Dendritic cell treated with granulocyte-macrophage colony-stimulating factor and Interleukin-4, amounts not matched to agents 40 ng/mL and 50 ng/mL, for 4 days (primary cell): ENCODE measurements around the gene FAM114A1.
"Not testable (repeated sequence)": the region's sequence is repeated elsewhere in the genome, so short reads cannot be mapped to it uniquely, and the experiment has no call there.

Source experiments
- H3K27ac Mint-ChIP-seq: one replicate; pipeline ENCODE4 v1.8.0; 2022; ENCODE audit warnings: mild to moderate bottlenecking, mixed read lengths
- H3K27me3 Mint-ChIP-seq: one replicate; pipeline ENCODE4 v1.8.0; 2022; ENCODE audit warnings: mild to moderate bottlenecking, mixed read lengths
- H3K36me3 Mint-ChIP-seq: one replicate; pipeline ENCODE4 v1.8.0; 2022; ENCODE audit warnings: low read depth, mixed read lengths
- H3K4me1 Mint-ChIP-seq: one replicate; pipeline ENCODE4 v1.8.0; 2022; ENCODE audit warnings: low read depth, mixed read lengths
- H3K4me3 Mint-ChIP-seq: one replicate; pipeline ENCODE4 v1.8.0; 2022; ENCODE audit warnings: mild to moderate bottlenecking, moderate library complexity, mixed read lengths
- H3K9me3 Mint-ChIP-seq: one replicate; pipeline ENCODE4 v1.8.0; 2022; ENCODE audit warnings: mixed read lengths
- intact Hi-C: fragments of 100-400 bp; cut with micrococcal nuclease; formaldehyde crosslinking; loops from one replicate; pipeline ENCODE4 v1.15.0; 2022

Gene FAM114A1

DNA sequence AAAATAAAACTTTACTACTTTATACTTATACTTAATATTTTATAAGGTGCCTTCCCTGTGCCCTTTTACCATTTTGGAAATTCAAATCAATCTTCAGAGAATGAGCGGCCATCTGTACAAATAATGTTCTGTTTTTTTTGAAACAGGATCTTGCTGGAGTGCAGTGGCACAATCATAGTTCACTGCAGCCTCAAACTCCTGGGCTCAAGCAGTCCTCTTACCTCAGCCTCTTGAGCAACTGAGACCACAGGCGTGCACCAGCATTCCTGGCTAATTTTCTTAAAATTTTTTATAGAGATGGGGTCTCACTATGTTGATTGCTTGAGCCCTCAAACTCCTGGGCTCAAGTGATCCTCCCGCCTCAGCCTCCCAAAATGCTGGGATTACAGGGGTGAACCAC lies 53.5 kb downstream of the FAM114A1 start:
- intact Hi-C loops = no loop called here
- H3K9me3 Mint-ChIP-seq = no peaks in the 10 kb centered on the region

DNA sequence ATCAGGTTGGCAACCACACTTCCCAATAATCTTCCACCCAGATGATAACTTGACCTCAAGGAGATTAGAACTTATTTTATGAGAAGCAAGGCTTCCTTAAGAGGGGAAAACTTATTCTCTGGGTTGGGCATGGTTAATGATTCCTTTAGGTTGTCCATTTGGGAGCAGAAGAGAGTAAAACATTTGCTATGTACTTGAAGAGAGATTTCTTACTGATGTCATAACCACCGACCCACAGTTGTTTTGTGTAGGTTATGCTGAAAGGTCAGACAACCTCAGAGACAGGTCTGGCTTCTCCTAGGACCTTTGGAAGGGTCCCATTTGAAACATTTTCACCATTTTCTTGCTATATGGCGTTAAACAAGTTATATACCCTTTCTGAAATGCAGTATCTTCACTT lies 56.1 kb downstream of the FAM114A1 start:
- Mint-ChIP-seq H3K27me3 (no peaks in the 10 kb centered on the region), H3K36me3 (peaks cover 62% of the 10 kb centered on the region), H3K27ac (no peak overlapping the region), H3K9me3 (no peaks in the 10 kb centered on the region), H3K4me1 (no peaks in the 10 kb centered on the region), H3K4me3 (no peak overlapping the region)
- intact Hi-C loops = no loop called here

More for the DNA sequence above, 53.5 kb downstream of the FAM114A1 start:
- no peak overlapping the region for H3K27ac Mint-ChIP-seq
- no peak overlapping the region for H3K4me3 Mint-ChIP-seq
- H3K36me3 Mint-ChIP-seq = peaks cover 65% of the 10 kb centered on the region
- no peaks in the 10 kb centered on the region for H3K27me3 Mint-ChIP-seq
- H3K4me1 Mint-ChIP-seq = no peaks in the 10 kb centered on the region

GRCh38 chr4:38924353-38924752 lies 56.7 kb downstream of the FAM114A1 start:
- H3K27ac Mint-ChIP-seq = no peak overlapping the region
- no peaks in the 10 kb centered on the region for H3K27me3 Mint-ChIP-seq
- H3K4me1 Mint-ChIP-seq = no peaks in the 10 kb centered on the region
- no peaks in the 10 kb centered on the region for H3K9me3 Mint-ChIP-seq
- intact Hi-C loops = no loop called here
- H3K36me3 Mint-ChIP-seq = peaks cover 64% of the 10 kb centered on the region
- no peak overlapping the region for H3K4me3 Mint-ChIP-seq

- H3K36me3 Mint-ChIP-seq = peaks cover 63% of the 10 kb centered on the region
- no peaks in the 10 kb centered on the region for H3K9me3 Mint-ChIP-seq
- no peaks in the 10 kb centered on the region for H3K4me1 Mint-ChIP-seq
- H3K27ac Mint-ChIP-seq = no peak overlapping the region
- intact Hi-C loops = no loop called here
- no peaks in the 10 kb centered on the region for H3K27me3 Mint-ChIP-seq
- H3K4me3 Mint-ChIP-seq = no peak overlapping the region
Observed at GRCh38 chr4:38925492-38926413, 58.1 kb downstream of the FAM114A1 start.

DNA sequence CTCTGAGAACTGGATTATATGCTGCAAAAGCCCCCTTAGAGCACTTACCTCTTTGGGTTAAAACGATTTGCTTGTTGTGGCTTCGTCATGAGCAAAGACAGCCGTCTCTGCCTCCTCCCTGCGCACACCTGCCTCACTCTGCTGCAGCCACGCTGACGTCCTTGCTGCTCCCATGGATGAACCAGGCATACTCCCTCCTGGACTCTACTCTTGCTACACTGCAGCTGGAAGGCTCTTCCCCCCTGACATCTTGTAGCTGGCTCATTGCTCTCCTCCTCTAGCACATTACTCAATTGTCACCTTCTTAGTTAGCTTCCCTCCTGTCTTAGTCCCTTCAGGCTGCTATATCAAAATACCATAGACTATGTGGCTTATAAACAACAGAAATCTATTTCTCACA lies 59.3 kb downstream of the FAM114A1 start:
- H3K36me3 Mint-ChIP-seq = peaks cover 71% of the 10 kb centered on the region
- intact Hi-C loops = no loop called here
- H3K9me3 Mint-ChIP-seq = no peaks in the 10 kb centered on the region
- no peak overlapping the region for H3K27ac Mint-ChIP-seq
- H3K27me3 Mint-ChIP-seq = no peaks in the 10 kb centered on the region
- H3K4me1 Mint-ChIP-seq = no peaks in the 10 kb centered on the region
- no peak overlapping the region for H3K4me3 Mint-ChIP-seq

- intact Hi-C loops = no loop called here
- H3K9me3 Mint-ChIP-seq = no peaks in the 10 kb centered on the region
- no peaks in the 10 kb centered on the region for H3K27me3 Mint-ChIP-seq
- no peaks in the 10 kb centered on the region for H3K4me1 Mint-ChIP-seq
- H3K27ac Mint-ChIP-seq = no peak overlapping the region
- no peak overlapping the region for H3K4me3 Mint-ChIP-seq
- peaks cover 68% of the 10 kb centered on the region for H3K36me3 Mint-ChIP-seq
Observed at GRCh38 chr4:38928568-38928967, 61.0 kb downstream of the FAM114A1 start.

DNA sequence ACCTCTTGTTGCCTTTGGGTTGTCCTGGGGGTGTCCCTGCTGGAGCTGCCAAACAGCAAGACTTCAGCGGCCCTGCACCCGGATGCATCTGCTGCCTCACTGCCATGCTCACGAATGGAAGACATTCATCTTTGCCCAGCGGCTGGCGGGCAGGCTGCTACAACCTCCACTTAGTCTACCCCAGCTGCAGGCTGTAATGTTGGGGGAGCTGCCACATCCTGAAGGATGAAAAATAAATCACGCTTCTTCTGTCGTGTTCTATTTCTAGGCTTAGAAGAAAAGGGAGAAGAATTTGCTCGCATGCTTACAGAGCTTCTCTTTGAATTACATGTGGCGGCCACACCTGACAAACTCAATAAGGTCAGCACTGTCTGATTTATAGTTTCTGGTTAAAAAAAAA lies 61.4 kb downstream of the FAM114A1 start:
- intact Hi-C loops = no loop called here
- H3K27me3 Mint-ChIP-seq = no peaks in the 10 kb centered on the region
- H3K27ac Mint-ChIP-seq = no peak overlapping the region
- H3K9me3 Mint-ChIP-seq = no peaks in the 10 kb centered on the region
- no peaks in the 10 kb centered on the region for H3K4me1 Mint-ChIP-seq
- H3K4me3 Mint-ChIP-seq = no peak overlapping the region
- peaks cover 66% of the 10 kb centered on the region for H3K36me3 Mint-ChIP-seq

DNA sequence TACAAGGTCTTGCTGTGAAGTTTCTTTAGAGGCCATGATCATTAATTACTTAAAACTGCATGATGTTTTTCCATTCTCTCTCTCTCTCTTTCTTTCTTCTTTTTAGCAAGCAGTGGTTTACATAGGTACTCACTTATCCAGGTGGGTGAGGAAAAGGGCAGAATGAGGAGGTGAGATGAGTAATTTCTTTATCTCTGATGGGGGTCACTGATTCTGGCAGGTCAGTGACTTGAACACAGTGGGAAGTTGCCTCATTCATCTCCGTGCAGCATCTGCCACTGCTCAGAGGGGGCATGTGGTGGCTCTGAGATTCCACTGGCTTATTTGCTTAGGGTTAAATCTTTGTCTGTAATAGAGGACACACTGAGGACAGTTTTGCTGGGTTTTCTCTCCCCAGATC lies 62.6 kb downstream of the FAM114A1 start:
- Mint-ChIP-seq H3K36me3 (peaks cover 73% of the 10 kb centered on the region), H3K4me1 (no peaks in the 10 kb centered on the region), H3K9me3 (no peaks in the 10 kb centered on the region), H3K4me3 (no peak overlapping the region), H3K27ac (no peak overlapping the region), H3K27me3 (no peaks in the 10 kb centered on the region)
- intact Hi-C loops = no loop called here

GRCh38 chr4:38930707-38931106 lies 63.1 kb downstream of the FAM114A1 start:
- Mint-ChIP-seq H3K4me1 (no peaks in the 10 kb centered on the region), H3K27ac (no peak overlapping the region), H3K36me3 (peaks cover 72% of the 10 kb centered on the region), H3K27me3 (no peaks in the 10 kb centered on the region), H3K4me3 (no peak overlapping the region), H3K9me3 (no peaks in the 10 kb centered on the region)
- intact Hi-C loops = no loop called here

- Mint-ChIP-seq H3K9me3 (no peaks in the 10 kb centered on the region), H3K4me3 (no peak overlapping the region), H3K27me3 (no peaks in the 10 kb centered on the region), H3K36me3 (peaks cover 73% of the 10 kb centered on the region), H3K4me1 (no peaks in the 10 kb centered on the region), H3K27ac (no peak overlapping the region)
- intact Hi-C loops = no loop called here
Observed at GRCh38 chr4:38931125-38931524, 63.5 kb downstream of the FAM114A1 start.

GRCh38 chr4:38935391-38936073 lies 67.9 kb downstream of the FAM114A1 start:
- H3K27me3 Mint-ChIP-seq = no peaks in the 10 kb centered on the region
- peaks cover 68% of the 10 kb centered on the region for H3K36me3 Mint-ChIP-seq
- no peaks in the 10 kb centered on the region for H3K4me1 Mint-ChIP-seq
- intact Hi-C loops = no loop called here
- no peaks in the 10 kb centered on the region for H3K9me3 Mint-ChIP-seq
- no peak overlapping the region for H3K4me3 Mint-ChIP-seq
- H3K27ac Mint-ChIP-seq = no peak overlapping the region

DNA sequence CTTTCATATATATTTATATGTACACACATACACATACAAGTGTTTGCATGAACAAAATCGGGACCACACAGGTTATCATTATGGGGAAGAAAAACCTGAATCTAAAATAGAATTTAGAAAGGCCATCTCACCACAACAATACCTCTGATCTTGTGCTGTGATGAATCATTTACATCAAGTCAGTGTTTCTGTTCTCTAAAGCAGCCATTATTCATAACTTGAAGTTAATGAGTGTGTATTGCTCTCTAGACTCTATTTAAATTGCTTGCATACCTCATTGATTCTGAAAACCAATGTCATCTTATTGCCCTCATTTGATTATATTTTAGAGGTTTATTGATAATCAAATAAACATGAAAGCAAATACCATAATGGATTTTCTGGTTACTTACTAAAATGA lies 71.6 kb downstream of the FAM114A1 start:
- peaks cover 67% of the 10 kb centered on the region for H3K36me3 Mint-ChIP-seq
- H3K27me3 Mint-ChIP-seq = no peaks in the 10 kb centered on the region
- H3K4me3 Mint-ChIP-seq = no peak overlapping the region
- no peak overlapping the region for H3K27ac Mint-ChIP-seq
- intact Hi-C loops = no loop called here
- no peaks in the 10 kb centered on the region for H3K4me1 Mint-ChIP-seq
- no peaks in the 10 kb centered on the region for H3K9me3 Mint-ChIP-seq

DNA sequence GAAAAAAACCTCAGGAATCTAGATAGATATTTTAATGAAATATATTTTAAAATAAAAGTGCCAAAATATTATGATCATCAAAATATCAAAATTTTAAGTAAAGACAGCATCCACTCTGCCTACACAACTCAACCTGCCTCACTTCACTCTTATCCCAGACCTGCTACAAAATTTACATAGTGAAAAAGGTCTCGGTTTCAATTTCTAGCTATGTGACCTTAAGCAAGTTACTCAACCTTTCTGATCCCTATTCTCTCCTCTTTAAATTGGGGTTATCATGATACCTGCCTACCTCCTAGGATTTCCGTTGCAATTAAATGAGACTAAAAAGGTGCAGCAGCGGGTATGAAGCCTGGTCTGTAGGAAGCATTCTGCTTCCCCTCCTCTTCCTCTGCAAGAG lies 72.9 kb downstream of the FAM114A1 start:
- H3K4me3 Mint-ChIP-seq = no peak overlapping the region
- no peaks in the 10 kb centered on the region for H3K9me3 Mint-ChIP-seq
- H3K36me3 Mint-ChIP-seq = peaks cover 68% of the 10 kb centered on the region
- no peaks in the 10 kb centered on the region for H3K27me3 Mint-ChIP-seq
- no peak overlapping the region for H3K27ac Mint-ChIP-seq
- intact Hi-C loops = no loop called here
- H3K4me1 Mint-ChIP-seq = no peaks in the 10 kb centered on the region

- H3K36me3 Mint-ChIP-seq = peaks cover 55% of the 10 kb centered on the region
- H3K9me3 Mint-ChIP-seq, H3K4me3 Mint-ChIP-seq, H3K27me3 Mint-ChIP-seq, H3K4me1 Mint-ChIP-seq, intact Hi-C loops, H3K27ac Mint-ChIP-seq: not testable (repeated sequence)
Observed at GRCh38 chr4:38941906-38942305, 74.3 kb downstream of the FAM114A1 start.
